Gastroesophageal sphincter (tissue), 3 donors: ENCODE measurements around the gene ELF1.

Experiments
- CTCF ChIP-seq, 4 experiments: fragments of 200-600 bp in 2 of 4; fragments of 450-650 bp in 2 of 4; sonication (generic) in 1 of 4; IDR thresholded peaks; one replicate each; pipeline ENCODE4 v1.5.1; 2017 to 2019; ENCODE audit warnings: antibody characterized with exemption in 4 of 4, mild to moderate bottlenecking in 2 of 4, moderate library complexity in 2 of 4
- EP300 ChIP-seq: sonication (generic); formaldehyde crosslinking; IDR thresholded peaks from one replicate; pipeline ENCODE4 v1.6.1; 2017; ENCODE audit warnings: antibody characterized with exemption, mild to moderate bottlenecking
- POLR2AphosphoS5 ChIP-seq: sonication (generic); formaldehyde crosslinking; IDR thresholded peaks from one replicate; pipeline ENCODE4 v1.6.1; 2017; ENCODE audit warnings: antibody characterized with exemption

- TF ChIP-seq CTCF (IDR thresholded peaks at IDR 0.05) = no peak
- no peak for TF ChIP-seq POLR2AphosphoS5
- no peak for TF ChIP-seq EP300
These were observed 122.1 kb downstream of the ELF1 start for GRCh38 chr13:40897053-40897452.
